Measurements from ENCODE around the gene GLE1. TPM values are rescaled to one million over a fixed set of nuclear protein-coding genes. Genes with fewer than 3 reads are reported as not detected.

Gene GLE1
- total RNA-seq, 1 experiment from 2014 or later: 38.1 TPM

GRCh38 chr9:128521956-128522355 lies 17.4 kb downstream of the GLE1 start:
- Histone ChIP-seq H3K36me3 (peaks cover 51% of the 10 kb centered on the region), H3K4me3 (no peak overlapping the region), H3K27me3 (no peaks in the 10 kb centered on the region), H3K9me3 (replicated peaks) (no peaks in the 10 kb centered on the region), H3K27ac (no peak overlapping the region), H3K4me1 (peaks cover 8% of the 10 kb centered on the region)
- DNase-seq: no peak

GRCh38 chr9:128523199-128523925 lies 18.8 kb downstream of the GLE1 start:
- Histone ChIP-seq H3K9me3 (replicated peaks) (no peaks in the 10 kb centered on the region), H3K27ac (peak overlapping the region; percentile 63)
- DNase-seq: peak; percentile 98 to 99

GRCh38 chr9:128526720-128527119 lies 22.2 kb downstream of the GLE1 start:
- no peak overlapping the region for H3K27ac ChIP-seq
- H3K27me3 ChIP-seq: no peaks in the 10 kb centered on the region
- no peak for DNase-seq
- H3K4me3 ChIP-seq: no peak overlapping the region
- peaks cover 8% of the 10 kb centered on the region for H3K4me1 ChIP-seq
- H3K36me3 ChIP-seq: peaks cover 46% of the 10 kb centered on the region
- H3K9me3 ChIP-seq (replicated peaks): no peaks in the 10 kb centered on the region

More at GRCh38 chr9:128523199-128523925, 18.8 kb downstream of the GLE1 start:
- H3K27me3 ChIP-seq: no peaks in the 10 kb centered on the region
- H3K4me1 ChIP-seq: peaks cover 8% of the 10 kb centered on the region
- peaks cover 44% of the 10 kb centered on the region for H3K36me3 ChIP-seq
- peak overlapping the region; percentile 27 for H3K4me3 ChIP-seq

- Histone ChIP-seq H3K4me1 (no peaks in the 10 kb centered on the region), H3K27me3 (no peaks in the 10 kb centered on the region), H3K9me3 (replicated peaks) (no peaks in the 10 kb centered on the region), H3K36me3 (peaks cover 43% of the 10 kb centered on the region), H3K4me3 (no peak overlapping the region), H3K27ac (no peak overlapping the region)
- DNase-seq: no peak
These were observed 24.1 kb downstream of the GLE1 start for GRCh38 chr9:128528445-128529160.

- H3K36me3 ChIP-seq: peaks cover 48% of the 10 kb centered on the region
- H3K27me3 ChIP-seq: no peaks in the 10 kb centered on the region
- no peak for DNase-seq
- no peak overlapping the region for H3K27ac ChIP-seq
- no peak overlapping the region for H3K4me3 ChIP-seq
- no peaks in the 10 kb centered on the region for H3K9me3 ChIP-seq (replicated peaks)
- H3K4me1 ChIP-seq: no peaks in the 10 kb centered on the region
These were observed 24.7 kb downstream of the GLE1 start for GRCh38 chr9:128529191-128529590.

GRCh38 chr9:128532581-128532980 lies 28.1 kb downstream of the GLE1 start:
- DNase-seq: no peak
- H3K27ac ChIP-seq: no peak overlapping the region
- no peaks in the 10 kb centered on the region for H3K4me1 ChIP-seq
- peaks cover 40% of the 10 kb centered on the region for H3K36me3 ChIP-seq
- no peaks in the 10 kb centered on the region for H3K9me3 ChIP-seq (replicated peaks)
- no peak overlapping the region for H3K4me3 ChIP-seq
- no peaks in the 10 kb centered on the region for H3K27me3 ChIP-seq

GRCh38 chr9:128540634-128541360 lies 36.3 kb downstream of the GLE1 start:
- Histone ChIP-seq H3K4me3 (no peak overlapping the region), H3K27ac (no peak overlapping the region), H3K27me3 (no peaks in the 10 kb centered on the region), H3K36me3 (peaks cover 54% of the 10 kb centered on the region), H3K4me1 (no peaks in the 10 kb centered on the region), H3K9me3 (replicated peaks) (no peaks in the 10 kb centered on the region)
- no peak for DNase-seq

- H3K27me3 ChIP-seq: no peaks in the 10 kb centered on the region
- no peaks in the 10 kb centered on the region for H3K9me3 ChIP-seq (replicated peaks)
- no peak for DNase-seq
- H3K4me1 ChIP-seq: peaks cover 9% of the 10 kb centered on the region; the same call in 1 of the 2 replicates
- H3K36me3 ChIP-seq: peaks cover 7% of the 10 kb centered on the region
- H3K27ac ChIP-seq: no peak overlapping the region
- H3K4me3 ChIP-seq: no peak overlapping the region
These were observed 42.0 kb downstream of the GLE1 start for GRCh38 chr9:128546504-128546903.

- no peaks in the 10 kb centered on the region for H3K9me3 ChIP-seq (replicated peaks)
These were observed 44.4 kb downstream of the GLE1 start for GRCh38 chr9:128548876-128549275.

GRCh38 chr9:128550226-128550625 lies 45.7 kb downstream of the GLE1 start:
- peaks cover 22% of the 10 kb centered on the region; the same call in 1 of the 2 replicates for H3K4me1 ChIP-seq
- H3K27ac ChIP-seq: no peak overlapping the region
- H3K27me3 ChIP-seq: no peaks in the 10 kb centered on the region
- no peak overlapping the region for H3K4me3 ChIP-seq
- H3K9me3 ChIP-seq (replicated peaks): no peaks in the 10 kb centered on the region
- H3K36me3 ChIP-seq: no peaks in the 10 kb centered on the region
- DNase-seq: no peak

More at GRCh38 chr9:128548876-128549275, 44.4 kb downstream of the GLE1 start:
- no peak overlapping the region for H3K4me3 ChIP-seq
- no peak overlapping the region for H3K27ac ChIP-seq
- peaks cover 10% of the 10 kb centered on the region; the same call in 1 of the 2 replicates for H3K4me1 ChIP-seq
- no peaks in the 10 kb centered on the region for H3K36me3 ChIP-seq
- H3K27me3 ChIP-seq: no peaks in the 10 kb centered on the region
- DNase-seq: no peak

- peaks cover 23% of the 10 kb centered on the region; the same call in 1 of the 2 replicates for H3K4me1 ChIP-seq
- H3K36me3 ChIP-seq: no peaks in the 10 kb centered on the region
- peak; percentile 70 to 80 for DNase-seq
- H3K27me3 ChIP-seq: no peaks in the 10 kb centered on the region
- no peaks in the 10 kb centered on the region for H3K9me3 ChIP-seq (replicated peaks)
- peak overlapping the region; percentile 99 for H3K4me3 ChIP-seq
- peak overlapping the region; percentile 2; the same call in 1 of the 2 replicates for H3K27ac ChIP-seq
These were observed 46.5 kb downstream of the GLE1 start for GRCh38 chr9:128550770-128551656.

GRCh38 chr9:128551657-128552152 lies 47.2 kb downstream of the GLE1 start:
- DNase-seq: peak in 1 of 2 experiments; percentile 92
- H3K4me3 ChIP-seq: peak overlapping the region; percentile 99
- peaks cover 23% of the 10 kb centered on the region; the same call in 1 of the 2 replicates for H3K4me1 ChIP-seq
- H3K36me3 ChIP-seq: no peaks in the 10 kb centered on the region
- peak overlapping the region; percentile 55 for H3K27ac ChIP-seq
- no peaks in the 10 kb centered on the region for H3K27me3 ChIP-seq
- H3K9me3 ChIP-seq (replicated peaks): no peaks in the 10 kb centered on the region

GRCh38 chr9:128552153-128552743 lies 47.7 kb downstream of the GLE1 start, which contains the start of gene SPTAN1:
TSS of gene SPTAN1 (plus strand) at chr9:128552587. CDS start at chr9:128566741, 14,154 bp downstream.
- Histone ChIP-seq H3K9me3 (replicated peaks) (no peaks in the 10 kb centered on the region), H3K4me3 (peak within 1 kb of the TSS; percentile 99), H3K36me3 (no peaks in the 10 kb centered on the region), H3K4me1 (peaks cover 23% of the 10 kb centered on the region; the same call in 1 of the 2 replicates), H3K27ac (peak within 1 kb of the TSS; percentile 55), H3K27me3 (no peaks in the 10 kb centered on the region)
- DNase-seq: peak; percentile 94

All from SJCRH30 (cell line).